K562 (cell line): Measurements from ENCODE around the gene IGF1R. TPM values are rescaled to one million over a fixed set of nuclear protein-coding genes. Genes with fewer than 3 reads are reported as not detected.

Experiments used
- PCBP2 ChIP-seq: fragments of 200-400 bp; formaldehyde crosslinking; IDR thresholded peaks from 2 replicates; pipeline ENCODE4 v1.6.1; 2018; ENCODE audit warnings: low read length, low read depth, mild to moderate bottlenecking, moderate library complexity; ENCODE audit not compliant: poor library complexity, severe bottlenecking
- SUPT5H ChIP-seq: fragments of 450-650 bp; IDR thresholded peaks from 2 replicates; pipeline ENCODE4 v1.6.1; 2016
- ZNF589 ChIP-seq: fragments of 200-800 bp; sonication (Bioruptor generic); IDR thresholded peaks from 2 replicates; pipeline ENCODE4 v1.6.1; 2016; ENCODE audit warnings: low read depth, missing genetic modification characterization, missing compliant biosample characterization
- polyA plus RNA-seq, 8 experiments: library from polyadenylated mRNA; depleted of rRNA in 4 of 8; stranded (reverse) in 5 of 8; unstranded in 3 of 8; fragments of >200 nt; fragmentation: Nextera tagmentation in 2 of 8; fragmentation: Illumina TruSeq in 1 of 8; extraction: Ambion mirVana in 2 of 8; extraction: Trizol in 1 of 8; gene quantifications; 2 replicates each; pipeline versions ENCODE4 v1.2.1 to v1.2.3, GENCODE V29; 2011 to 2014; ENCODE audit warnings: inconsistent platforms in 1 of 8, missing spikeins in 1 of 8
- total RNA-seq, 7 experiments: library from RNA; depleted of rRNA in 6 of 7; stranded (reverse); fragments of >200 nt in 6 of 7; fragmentation: Illumina TruSeq in 2 of 7; extraction: Trizol in 2 of 7; gene quantifications; 2 replicates each; pipeline versions ENCODE4 v1.2.1 to v1.2.3, GENCODE V29; 2011 to 2021; ENCODE audit warnings: low replicate concordance in 1 of 7
- TF ChIP-seq, protein P1 (sequence below): fragments of 200-800 bp; sonication (Bioruptor generic); IDR thresholded peaks from 2 replicates; pipeline ENCODE4 v1.6.1; 2017; ENCODE audit warnings: missing genetic modification characterization, missing compliant biosample characterization
- TF ChIP-seq, protein P2 (sequence below), 2 experiments: IDR thresholded peaks; 2 replicates each; pipeline ENCODE4 v1.6.1; 2011; ENCODE audit warnings: borderline replicate concordance in 1 of 2, control low read depth in 1 of 2, low read depth in 1 of 2, low read length in 1 of 2, mild to moderate bottlenecking in 1 of 2, mixed read lengths in 1 of 2, moderate library complexity in 1 of 2; ENCODE audit not compliant: insufficient read depth in 1 of 2, insufficient read length in 1 of 2, poor library complexity in 1 of 2, severe bottlenecking in 1 of 2; ENCODE audit errors: extremely low read depth in 1 of 2
- TF ChIP-seq, protein P3 (sequence below): fragments of 250-450 bp; sonication (Bioruptor Pico); IDR thresholded peaks from 2 replicates; pipeline ENCODE4 v1.8.0; 2022; ENCODE audit warnings: moderate library complexity, mild to moderate bottlenecking, inconsistent platforms

Gene IGF1R
- total and polyA plus RNA-seq, 9 of the 15 experiments (the other 6 are each of a cell fraction or from before 2014, with no cell fraction given): 0.35 to 8.0 (median 1.6) TPM

DNA sequence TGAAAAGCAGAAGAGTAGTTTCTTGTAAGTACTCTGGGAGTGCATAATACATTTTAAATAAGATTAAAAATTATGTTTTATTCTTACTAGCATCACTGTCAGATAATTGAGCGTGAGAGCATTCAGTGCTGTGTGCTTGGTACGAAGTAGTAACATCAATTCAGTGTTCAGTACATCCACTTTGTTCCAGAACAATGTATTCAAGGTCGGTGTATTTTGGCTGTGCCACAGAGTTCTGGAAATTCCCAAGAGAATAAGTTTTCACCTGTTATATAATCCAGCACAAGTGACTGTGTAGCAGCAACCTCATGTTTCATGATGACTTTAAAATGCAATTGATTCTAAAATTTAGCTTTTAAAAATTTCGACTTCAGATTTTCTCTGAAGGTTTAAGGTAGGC, 130.6 kb downstream of the IGF1R start (continued):
- TF ChIP-seq PCBP2 (no peak), ZNF589 (CRISPR knock-in tag) (no peak), SUPT5H (no peak)
- TF ChIP-seq, protein P1, sequence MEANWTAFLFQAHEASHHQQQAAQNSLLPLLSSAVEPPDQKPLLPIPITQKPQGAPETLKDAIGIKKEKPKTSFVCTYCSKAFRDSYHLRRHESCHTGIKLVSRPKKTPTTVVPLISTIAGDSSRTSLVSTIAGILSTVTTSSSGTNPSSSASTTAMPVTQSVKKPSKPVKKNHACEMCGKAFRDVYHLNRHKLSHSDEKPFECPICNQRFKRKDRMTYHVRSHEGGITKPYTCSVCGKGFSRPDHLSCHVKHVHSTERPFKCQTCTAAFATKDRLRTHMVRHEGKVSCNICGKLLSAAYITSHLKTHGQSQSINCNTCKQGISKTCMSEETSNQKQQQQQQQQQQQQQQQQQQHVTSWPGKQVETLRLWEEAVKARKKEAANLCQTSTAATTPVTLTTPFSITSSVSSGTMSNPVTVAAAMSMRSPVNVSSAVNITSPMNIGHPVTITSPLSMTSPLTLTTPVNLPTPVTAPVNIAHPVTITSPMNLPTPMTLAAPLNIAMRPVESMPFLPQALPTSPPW (CRISPR knock-in tag): no peak
- TF ChIP-seq, protein P2, sequence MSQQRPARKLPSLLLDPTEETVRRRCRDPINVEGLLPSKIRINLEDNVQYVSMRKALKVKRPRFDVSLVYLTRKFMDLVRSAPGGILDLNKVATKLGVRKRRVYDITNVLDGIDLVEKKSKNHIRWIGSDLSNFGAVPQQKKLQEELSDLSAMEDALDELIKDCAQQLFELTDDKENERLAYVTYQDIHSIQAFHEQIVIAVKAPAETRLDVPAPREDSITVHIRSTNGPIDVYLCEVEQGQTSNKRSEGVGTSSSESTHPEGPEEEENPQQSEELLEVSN (IDR thresholded peaks at IDR 0.05; ENCODE audit: borderline replicate concordance in 1 of 2, extremely low read depth in 1 of 2, insufficient read depth in 1 of 2, insufficient read length in 1 of 2, low read depth in 1 of 2, low read length in 1 of 2, poor library complexity in 1 of 2, severe bottlenecking in 1 of 2): no peak
- TF ChIP-seq, protein P3, sequence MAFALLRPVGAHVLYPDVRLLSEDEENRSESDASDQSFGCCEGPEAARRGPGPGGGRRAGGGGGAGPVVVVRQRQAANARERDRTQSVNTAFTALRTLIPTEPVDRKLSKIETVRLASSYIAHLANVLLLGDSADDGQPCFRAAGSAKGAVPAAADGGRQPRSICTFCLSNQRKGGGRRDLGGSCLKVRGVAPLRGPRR (CRISPR knock-in tag): no peak
